Ascending aorta (tissue), 2 donors: Measurements from ENCODE around the gene TLE3. TPM values are rescaled to one million over a fixed set of nuclear protein-coding genes. Genes with fewer than 3 reads are reported as not detected.

ENCODE experiments used
- DNase-seq, 2 donors: peaks; one replicate each; pipeline ENCODE4 v3.0.0-alpha.2; 2019; ENCODE audit warnings: low spot score in 2 of 2
- H3K27ac ChIP-seq, 2 donors: fragments of 200-600 bp; sonication (generic); one replicate each; pipeline ENCODE4 v1.5.1; 2016 to 2017; ENCODE audit warnings: mild to moderate bottlenecking in 1 of 2
- H3K27me3 ChIP-seq: fragments of 200-600 bp; sonication (generic); one replicate; pipeline ENCODE4 v1.5.1; 2017
- H3K36me3 ChIP-seq, 2 donors: fragments of 200-600 bp; sonication (generic); one replicate each; pipeline ENCODE4 v1.5.1; 2016
- H3K4me1 ChIP-seq, 2 donors: fragments of 200-600 bp; sonication (generic); one replicate each; pipeline ENCODE4 v1.5.1; 2016 to 2017; ENCODE audit warnings: mild to moderate bottlenecking in 1 of 2
- H3K4me3 ChIP-seq, 2 donors: fragments of 200-600 bp; sonication (generic); one replicate each; pipeline ENCODE4 v1.5.1; 2016 to 2017; ENCODE audit warnings: mild to moderate bottlenecking in 1 of 2
- H3K9me3 ChIP-seq, 2 donors: fragments of 200-600 bp; sonication (generic); one replicate each; pipeline ENCODE4 v1.5.1; 2016
- CTCF ChIP-seq, 3 experiments: fragments of 200-600 bp in 2 of 3; fragments of 450-650 bp in 1 of 3; sonication (generic) in 2 of 3; IDR thresholded peaks; one replicate each; pipeline ENCODE4 v1.5.1; 2016 to 2019; ENCODE audit warnings: antibody characterized with exemption in 3 of 3, mild to moderate bottlenecking in 1 of 3, moderate library complexity in 1 of 3
- intact Hi-C: fragments of 100-400 bp; cut with DNase I; formaldehyde crosslinking; loops from one replicate; pipeline ENCODE4 v1.15.1; 2023
- total RNA-seq: library from RNA; depleted of rRNA; stranded (reverse); fragments of >200 nt; gene quantifications from one replicate; pipeline ENCODE4 v1.1.0, GENCODE V29; 2016

Gene TLE3
- total RNA-seq, 1 donor from 2014 or later = 76.4 TPM

- H3K9me3 ChIP-seq = no peaks in the 10 kb centered on the region
- H3K27ac ChIP-seq = no peak overlapping the region
- H3K36me3 ChIP-seq = no peaks in the 10 kb centered on the region
- no peak for TF ChIP-seq CTCF (IDR thresholded peaks at IDR 0.05)
- peaks cover 4 to 26% of the 10 kb centered on the region in 2 donors for H3K4me1 ChIP-seq
- no peak overlapping the region for H3K4me3 ChIP-seq
- no peaks in the 10 kb centered on the region for H3K27me3 ChIP-seq
- DNase-seq = no peak
- intact Hi-C loops = no loop called here
These were observed 70.2 kb downstream of the TLE3 start for GRCh38 chr15:70027518-70027917.

GRCh38 chr15:70026991-70027390 lies 70.7 kb downstream of the TLE3 start:
- H3K9me3 ChIP-seq = no peaks in the 10 kb centered on the region
- no peak for TF ChIP-seq CTCF (IDR thresholded peaks at IDR 0.05)
- peaks cover 4 to 26% of the 10 kb centered on the region in 2 donors for H3K4me1 ChIP-seq
- DNase-seq = no peak
- intact Hi-C loops = no loop called here
- H3K36me3 ChIP-seq = no peaks in the 10 kb centered on the region
- H3K27me3 ChIP-seq = no peaks in the 10 kb centered on the region
- H3K4me3 ChIP-seq = no peak overlapping the region
- H3K27ac ChIP-seq = no peak overlapping the region

- Histone ChIP-seq H3K4me1 (peaks cover 4 to 26% of the 10 kb centered on the region in 2 donors), H3K27ac (peak overlapping the region; percentile 42 to 44), H3K9me3 (no peaks in the 10 kb centered on the region), H3K27me3 (no peaks in the 10 kb centered on the region), H3K36me3 (no peaks in the 10 kb centered on the region), H3K4me3 (no peak overlapping the region)
- DNase-seq = no peak
- TF ChIP-seq CTCF (IDR thresholded peaks at IDR 0.05) = no peak
- intact Hi-C loops = loop anchor here (2.0 kb wide), 1 partner anchor 73 kb away; no protein-coding TSS in a partner anchor
These were observed 72.1 kb downstream of the TLE3 start for GRCh38 chr15:70025413-70026296.

GRCh38 chr15:70024521-70024920 lies 73.2 kb downstream of the TLE3 start:
- no peaks in the 10 kb centered on the region for H3K36me3 ChIP-seq
- TF ChIP-seq CTCF (IDR thresholded peaks at IDR 0.05) = no peak
- no peaks in the 10 kb centered on the region for H3K27me3 ChIP-seq
- peak overlapping the region; percentile 47 to 73 for H3K27ac ChIP-seq
- H3K4me1 ChIP-seq = peaks cover 4 to 26% of the 10 kb centered on the region in 2 donors
- DNase-seq = no peak
- H3K9me3 ChIP-seq = no peaks in the 10 kb centered on the region
- no peak overlapping the region for H3K4me3 ChIP-seq
- intact Hi-C loops = loop anchor here (2.0 kb wide), 1 partner anchor 74 kb away; no protein-coding TSS in a partner anchor

GRCh38 chr15:70023769-70024491 lies 73.8 kb downstream of the TLE3 start:
- TF ChIP-seq CTCF (IDR thresholded peaks at IDR 0.05) = no peak
- intact Hi-C loops = loop anchor here (2.0 kb wide), 2 partner anchors 39 to 75 kb away; no protein-coding TSS in a partner anchor
- no peaks in the 10 kb centered on the region for H3K36me3 ChIP-seq
- H3K27me3 ChIP-seq = no peaks in the 10 kb centered on the region
- H3K4me1 ChIP-seq = peaks cover 4 to 26% of the 10 kb centered on the region in 2 donors
- H3K4me3 ChIP-seq = no peak overlapping the region
- H3K27ac ChIP-seq = peak overlapping the region; percentile 47 to 73
- H3K9me3 ChIP-seq = no peaks in the 10 kb centered on the region
- peak; percentile 27 to 87 for DNase-seq
